ENCODE data around the gene NXPH1.

DNA sequence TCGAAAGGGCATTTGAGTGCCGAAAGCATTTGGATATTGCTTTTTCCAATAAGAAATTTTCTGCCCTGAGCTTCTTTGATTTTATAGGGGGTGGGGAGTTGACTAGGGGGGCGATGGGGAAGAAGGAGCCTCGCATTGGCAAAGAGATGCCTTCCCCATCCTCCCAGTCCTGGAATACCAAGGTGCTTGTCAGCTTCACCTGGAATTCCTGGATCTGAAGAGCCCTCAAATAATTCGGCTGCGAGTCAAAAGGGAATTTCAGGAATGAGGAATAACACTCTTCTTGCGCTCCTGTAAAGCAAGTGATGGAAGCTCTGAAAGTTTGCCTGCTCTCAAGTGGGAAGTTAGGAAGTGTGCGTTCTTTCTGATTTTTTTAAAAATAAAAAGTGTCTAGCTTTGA lies 7.3 kb downstream of the NXPH1 start:
- TF ChIP-seq, protein P1, sequence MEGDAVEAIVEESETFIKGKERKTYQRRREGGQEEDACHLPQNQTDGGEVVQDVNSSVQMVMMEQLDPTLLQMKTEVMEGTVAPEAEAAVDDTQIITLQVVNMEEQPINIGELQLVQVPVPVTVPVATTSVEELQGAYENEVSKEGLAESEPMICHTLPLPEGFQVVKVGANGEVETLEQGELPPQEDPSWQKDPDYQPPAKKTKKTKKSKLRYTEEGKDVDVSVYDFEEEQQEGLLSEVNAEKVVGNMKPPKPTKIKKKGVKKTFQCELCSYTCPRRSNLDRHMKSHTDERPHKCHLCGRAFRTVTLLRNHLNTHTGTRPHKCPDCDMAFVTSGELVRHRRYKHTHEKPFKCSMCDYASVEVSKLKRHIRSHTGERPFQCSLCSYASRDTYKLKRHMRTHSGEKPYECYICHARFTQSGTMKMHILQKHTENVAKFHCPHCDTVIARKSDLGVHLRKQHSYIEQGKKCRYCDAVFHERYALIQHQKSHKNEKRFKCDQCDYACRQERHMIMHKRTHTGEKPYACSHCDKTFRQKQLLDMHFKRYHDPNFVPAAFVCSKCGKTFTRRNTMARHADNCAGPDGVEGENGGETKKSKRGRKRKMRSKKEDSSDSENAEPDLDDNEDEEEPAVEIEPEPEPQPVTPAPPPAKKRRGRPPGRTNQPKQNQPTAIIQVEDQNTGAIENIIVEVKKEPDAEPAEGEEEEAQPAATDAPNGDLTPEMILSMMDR (IDR thresholded peaks at IDR 0.05): no peak
- TF ChIP-seq, protein P2, sequence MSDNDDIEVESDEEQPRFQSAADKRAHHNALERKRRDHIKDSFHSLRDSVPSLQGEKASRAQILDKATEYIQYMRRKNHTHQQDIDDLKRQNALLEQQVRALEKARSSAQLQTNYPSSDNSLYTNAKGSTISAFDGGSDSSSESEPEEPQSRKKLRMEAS (IDR thresholded peaks at IDR 0.05; ENCODE audit: low read depth): no peak
- TF ChIP-seq, protein P3, sequence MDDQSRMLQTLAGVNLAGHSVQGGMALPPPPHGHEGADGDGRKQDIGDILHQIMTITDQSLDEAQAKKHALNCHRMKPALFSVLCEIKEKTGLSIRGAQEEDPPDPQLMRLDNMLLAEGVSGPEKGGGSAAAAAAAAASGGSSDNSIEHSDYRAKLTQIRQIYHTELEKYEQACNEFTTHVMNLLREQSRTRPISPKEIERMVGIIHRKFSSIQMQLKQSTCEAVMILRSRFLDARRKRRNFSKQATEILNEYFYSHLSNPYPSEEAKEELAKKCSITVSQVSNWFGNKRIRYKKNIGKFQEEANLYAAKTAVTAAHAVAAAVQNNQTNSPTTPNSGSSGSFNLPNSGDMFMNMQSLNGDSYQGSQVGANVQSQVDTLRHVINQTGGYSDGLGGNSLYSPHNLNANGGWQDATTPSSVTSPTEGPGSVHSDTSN (IDR thresholded peaks at IDR 0.05): no peak
- TF ChIP-seq POLR2AphosphoS5 (IDR thresholded peaks at IDR 0.05; ENCODE audit: low read depth, low read length): no peak
- no peak for TF ChIP-seq TAF1 (IDR thresholded peaks at IDR 0.05; ENCODE audit: borderline replicate concordance, low read depth, low read length)
- TF ChIP-seq, protein P4, sequence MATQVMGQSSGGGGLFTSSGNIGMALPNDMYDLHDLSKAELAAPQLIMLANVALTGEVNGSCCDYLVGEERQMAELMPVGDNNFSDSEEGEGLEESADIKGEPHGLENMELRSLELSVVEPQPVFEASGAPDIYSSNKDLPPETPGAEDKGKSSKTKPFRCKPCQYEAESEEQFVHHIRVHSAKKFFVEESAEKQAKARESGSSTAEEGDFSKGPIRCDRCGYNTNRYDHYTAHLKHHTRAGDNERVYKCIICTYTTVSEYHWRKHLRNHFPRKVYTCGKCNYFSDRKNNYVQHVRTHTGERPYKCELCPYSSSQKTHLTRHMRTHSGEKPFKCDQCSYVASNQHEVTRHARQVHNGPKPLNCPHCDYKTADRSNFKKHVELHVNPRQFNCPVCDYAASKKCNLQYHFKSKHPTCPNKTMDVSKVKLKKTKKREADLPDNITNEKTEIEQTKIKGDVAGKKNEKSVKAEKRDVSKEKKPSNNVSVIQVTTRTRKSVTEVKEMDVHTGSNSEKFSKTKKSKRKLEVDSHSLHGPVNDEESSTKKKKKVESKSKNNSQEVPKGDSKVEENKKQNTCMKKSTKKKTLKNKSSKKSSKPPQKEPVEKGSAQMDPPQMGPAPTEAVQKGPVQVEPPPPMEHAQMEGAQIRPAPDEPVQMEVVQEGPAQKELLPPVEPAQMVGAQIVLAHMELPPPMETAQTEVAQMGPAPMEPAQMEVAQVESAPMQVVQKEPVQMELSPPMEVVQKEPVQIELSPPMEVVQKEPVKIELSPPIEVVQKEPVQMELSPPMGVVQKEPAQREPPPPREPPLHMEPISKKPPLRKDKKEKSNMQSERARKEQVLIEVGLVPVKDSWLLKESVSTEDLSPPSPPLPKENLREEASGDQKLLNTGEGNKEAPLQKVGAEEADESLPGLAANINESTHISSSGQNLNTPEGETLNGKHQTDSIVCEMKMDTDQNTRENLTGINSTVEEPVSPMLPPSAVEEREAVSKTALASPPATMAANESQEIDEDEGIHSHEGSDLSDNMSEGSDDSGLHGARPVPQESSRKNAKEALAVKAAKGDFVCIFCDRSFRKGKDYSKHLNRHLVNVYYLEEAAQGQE (IDR thresholded peaks at IDR 0.05; ENCODE audit: low read depth, low read length): no peak
- no peak for TF ChIP-seq FOXJ3 (CRISPR knock-in tag; IDR thresholded peaks at IDR 0.05)
- TF ChIP-seq, protein P5, sequence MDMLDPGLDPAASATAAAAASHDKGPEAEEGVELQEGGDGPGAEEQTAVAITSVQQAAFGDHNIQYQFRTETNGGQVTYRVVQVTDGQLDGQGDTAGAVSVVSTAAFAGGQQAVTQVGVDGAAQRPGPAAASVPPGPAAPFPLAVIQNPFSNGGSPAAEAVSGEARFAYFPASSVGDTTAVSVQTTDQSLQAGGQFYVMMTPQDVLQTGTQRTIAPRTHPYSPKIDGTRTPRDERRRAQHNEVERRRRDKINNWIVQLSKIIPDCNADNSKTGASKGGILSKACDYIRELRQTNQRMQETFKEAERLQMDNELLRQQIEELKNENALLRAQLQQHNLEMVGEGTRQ (IDR thresholded peaks at IDR 0.05; ENCODE audit: borderline replicate concordance, low read depth, low read length): no peak
- no peak for TF ChIP-seq RCOR1 (IDR thresholded peaks at IDR 0.05; ENCODE audit: low read length)
- TF ChIP-seq NRF1 (IDR thresholded peaks at IDR 0.05; ENCODE audit: low read depth, low read length): no peak

Data from SK-N-SH (cell line).